Left lung (tissue), 10 donors: ENCODE results near the gene CDRT4. TPM values are rescaled to one million over a fixed set of nuclear protein-coding genes. Genes with fewer than 3 reads are reported as not detected.

Experiments
- ATAC-seq: fragments of 200-7000 bp; cut with Tn5 transposase; one replicate; pipeline ENCODE4 v1.9.1; 2020; ENCODE audit warnings: moderate library complexity
- DNase-seq, 4 donors: peaks; one replicate each; pipeline ENCODE4 v3.0.0-alpha.2; 2013 to 2020
- H3K27ac ChIP-seq, 2 donors: fragments of 200-600 bp; sonication (generic) in 1 of 2; one replicate each; pipeline versions ENCODE4 v1.5.0 to v1.8.0; 2020 to 2021
- H3K27me3 ChIP-seq, 2 donors: fragments of 200-600 bp; sonication (generic) in 1 of 2; one replicate each; pipeline versions ENCODE4 v1.5.0 to v1.8.0; 2020 to 2021
- H3K36me3 ChIP-seq, 2 donors: fragments of 200-600 bp; sonication (generic) in 1 of 2; one replicate each; pipeline versions ENCODE4 v1.5.0 to v1.8.0; 2020 to 2021
- H3K4me1 ChIP-seq, 2 donors: fragments of 200-600 bp; one replicate each; pipeline ENCODE4 v1.8.0; 2021
- H3K4me3 ChIP-seq, 2 donors: fragments of 200-600 bp; sonication (generic) in 1 of 2; one replicate each; pipeline versions ENCODE4 v1.5.0 to v1.8.0; 2020 to 2021; ENCODE audit warnings: mild to moderate bottlenecking in 1 of 2
- H3K9me3 ChIP-seq, 2 donors: fragments of 200-600 bp; sonication (generic) in 1 of 2; one replicate each; pipeline versions ENCODE4 v1.5.0 to v1.8.0; 2020 to 2021
- intact Hi-C, 2 donors: fragments of 100-400 bp; cut with DNase I; formaldehyde crosslinking; loops; one replicate each; pipeline versions ENCODE4 v1.11.2 to v1.14.2; 2022
- polyA plus RNA-seq, 6 donors: library from polyadenylated mRNA; unstranded; fragments of 120-200 nt; gene quantifications; one replicate each; pipeline ENCODE4 v1.2.1, GENCODE V29; 2013; ENCODE audit not compliant: insufficient read length in 6 of 6
- total RNA-seq, 2 donors: library from RNA; stranded (reverse); fragmentation: NEBNext Ultra II Directional; extraction: Animal tissue kit (Norgen Biotek cat#: 25700); gene quantifications; one replicate each; pipeline ENCODE4 v1.2.1, GENCODE V29; 2021
- TF ChIP-seq, protein P1 (sequence below), 2 donors: fragments of 200-600 bp; sonication (generic) in 1 of 2; IDR thresholded peaks; one replicate each; pipeline versions ENCODE4 v1.5.0 to v1.8.0; 2021; ENCODE audit warnings: antibody characterized with exemption in 2 of 2
- donor health status: DM: no; HTN: yes; CAD: no.
- donor health status: DM: no; HTN: no; CAD: no.

CDRT4 gene
- total and polyA plus RNA-seq, 8 donors, result 2.7 to 24.9 (median 17.8) TPM

GRCh38 chr17:15404106-15405057, 63.0 kb downstream of the CDRT4 start:
- Histone ChIP-seq H3K27ac (no peak overlapping the region), H3K36me3 (no peaks in the 10 kb centered on the region), H3K27me3 (no peaks in the 10 kb centered on the region), H3K4me1 (no peaks in the 10 kb centered on the region), H3K9me3 (no peaks in the 10 kb centered on the region), H3K4me3 (no peak overlapping the region)
- TF ChIP-seq, protein P1, sequence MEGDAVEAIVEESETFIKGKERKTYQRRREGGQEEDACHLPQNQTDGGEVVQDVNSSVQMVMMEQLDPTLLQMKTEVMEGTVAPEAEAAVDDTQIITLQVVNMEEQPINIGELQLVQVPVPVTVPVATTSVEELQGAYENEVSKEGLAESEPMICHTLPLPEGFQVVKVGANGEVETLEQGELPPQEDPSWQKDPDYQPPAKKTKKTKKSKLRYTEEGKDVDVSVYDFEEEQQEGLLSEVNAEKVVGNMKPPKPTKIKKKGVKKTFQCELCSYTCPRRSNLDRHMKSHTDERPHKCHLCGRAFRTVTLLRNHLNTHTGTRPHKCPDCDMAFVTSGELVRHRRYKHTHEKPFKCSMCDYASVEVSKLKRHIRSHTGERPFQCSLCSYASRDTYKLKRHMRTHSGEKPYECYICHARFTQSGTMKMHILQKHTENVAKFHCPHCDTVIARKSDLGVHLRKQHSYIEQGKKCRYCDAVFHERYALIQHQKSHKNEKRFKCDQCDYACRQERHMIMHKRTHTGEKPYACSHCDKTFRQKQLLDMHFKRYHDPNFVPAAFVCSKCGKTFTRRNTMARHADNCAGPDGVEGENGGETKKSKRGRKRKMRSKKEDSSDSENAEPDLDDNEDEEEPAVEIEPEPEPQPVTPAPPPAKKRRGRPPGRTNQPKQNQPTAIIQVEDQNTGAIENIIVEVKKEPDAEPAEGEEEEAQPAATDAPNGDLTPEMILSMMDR (IDR thresholded peaks at IDR 0.05), result no peak
- ATAC-seq (no peak), DNase-seq (no peak)
- intact Hi-C loops, result no loop called here

- TF ChIP-seq, protein P1 (IDR thresholded peaks at IDR 0.05), result no peak
- Histone ChIP-seq H3K4me1 (no peaks in the 10 kb centered on the region), H3K9me3 (no peaks in the 10 kb centered on the region), H3K4me3 (no peak overlapping the region), H3K27ac (no peak overlapping the region), H3K27me3 (no peaks in the 10 kb centered on the region), H3K36me3 (no peaks in the 10 kb centered on the region)
- intact Hi-C loops, result no loop called here
- DNase-seq, result no peak
- peak; percentile 24 for ATAC-seq
Observed at GRCh38 chr17:15403276-15403939, 64.0 kb downstream of the CDRT4 start.

DNA sequence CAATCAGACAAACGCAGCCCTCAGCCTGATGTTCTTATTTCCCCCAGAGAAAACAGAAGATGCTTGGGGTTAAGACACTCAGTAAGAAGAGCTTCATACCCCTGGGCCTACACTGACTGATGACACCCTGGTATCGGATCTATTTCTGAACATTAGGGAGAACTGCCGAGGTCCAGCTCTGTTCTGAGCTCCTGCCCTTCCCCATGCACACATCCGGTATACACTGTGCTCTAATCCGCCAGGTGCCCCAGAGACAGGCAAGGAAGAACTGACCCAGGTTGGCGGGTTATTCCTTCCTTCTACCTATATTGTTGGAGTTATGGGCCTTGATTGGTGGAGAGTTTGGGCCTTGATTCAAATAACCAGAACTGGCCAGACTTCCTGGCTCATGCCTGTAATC, 68.0 kb downstream of the CDRT4 start:
- TF ChIP-seq, protein P1 (IDR thresholded peaks at IDR 0.05), result no peak
- no peaks in the 10 kb centered on the region for H3K4me1 ChIP-seq
- DNase-seq (no peak), ATAC-seq (no peak)
- H3K4me3 ChIP-seq, result no peak overlapping the region
- H3K27me3 ChIP-seq, result no peaks in the 10 kb centered on the region
- no peaks in the 10 kb centered on the region for H3K9me3 ChIP-seq
- intact Hi-C loops, result no loop called here
- H3K27ac ChIP-seq, result no peak overlapping the region
- H3K36me3 ChIP-seq, result no peaks in the 10 kb centered on the region

- ATAC-seq, result peak; percentile 38
- Histone ChIP-seq H3K27ac (peak overlapping the region in 1 of 2 donors; percentile 7), H3K4me3 (no peak overlapping the region), H3K9me3 (no peaks in the 10 kb centered on the region), H3K4me1 (no peaks in the 10 kb centered on the region), H3K36me3 (no peaks in the 10 kb centered on the region), H3K27me3 (no peaks in the 10 kb centered on the region)
- intact Hi-C loops, result no loop called here
- TF ChIP-seq, protein P1 (IDR thresholded peaks at IDR 0.05), result no peak
- no peak for DNase-seq
Observed at GRCh38 chr17:15398736-15399331, 68.6 kb downstream of the CDRT4 start.

DNA sequence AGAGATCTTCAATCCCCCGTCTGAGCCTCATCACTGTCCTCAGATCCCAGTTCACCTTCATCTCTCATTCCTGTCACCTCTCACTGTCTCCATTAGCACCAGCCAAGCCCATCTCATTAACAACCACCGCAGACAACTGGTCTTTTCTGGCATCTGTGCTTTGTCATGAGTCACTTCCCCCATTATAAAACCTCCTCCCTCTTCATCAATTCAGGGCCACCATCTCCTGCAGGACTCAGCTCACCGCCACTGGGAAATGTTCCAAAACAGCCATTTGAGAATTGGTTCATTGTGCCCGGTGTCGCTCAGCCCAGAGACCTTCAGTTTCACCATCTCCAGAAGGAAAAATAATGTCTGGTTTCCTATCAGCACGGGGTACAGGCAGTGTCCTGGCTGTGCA, 69.1 kb downstream of the CDRT4 start:
- TF ChIP-seq, protein P1 (IDR thresholded peaks at IDR 0.05), result no peak
- Histone ChIP-seq H3K4me3 (no peak overlapping the region), H3K9me3 (no peaks in the 10 kb centered on the region), H3K36me3 (no peaks in the 10 kb centered on the region), H3K4me1 (no peaks in the 10 kb centered on the region), H3K27ac (peak overlapping the region in 1 of 2 donors; percentile 7), H3K27me3 (no peaks in the 10 kb centered on the region)
- no peak for DNase-seq
- no peak for ATAC-seq
- intact Hi-C loops, result no loop called here
